CD14-positive monocyte (primary cell): ENCODE results near the gene RBFOX2. TPM values are rescaled to one million over a fixed set of nuclear protein-coding genes. Genes with fewer than 3 reads are reported as not detected.

Experiments used
- DNase-seq, 3 donors: peaks; one replicate each; pipeline ENCODE4 v3.0.0-alpha.2; 2011 to 2022
- H2AFZ ChIP-seq: 2 replicates; pipeline ENCODE4 v1.6.0; 2012; ENCODE audit warnings: mild to moderate bottlenecking, low read depth, low read length, inconsistent platforms; ENCODE audit not compliant: insufficient read depth, poor library complexity, severe bottlenecking
- H3K27ac ChIP-seq, 2 donors: 1 replicate in 1 of 2; 2 replicates in 1 of 2; pipeline ENCODE4 v1.5.1; 2012 to 2013; ENCODE audit warnings: low read length in 2 of 2, control low read depth in 1 of 2, inconsistent platforms in 1 of 2, low read depth in 1 of 2, mild to moderate bottlenecking in 1 of 2
- H3K27me3 ChIP-seq, 2 donors: one replicate each; pipeline versions ENCODE4 v1.6.0 to v1.6.1; 2011 to 2013; ENCODE audit warnings: low read length in 2 of 2; ENCODE audit not compliant: control insufficient read depth in 2 of 2, insufficient read depth in 2 of 2
- H3K36me3 ChIP-seq, 2 donors: replicated peaks in 1 of 2; 1 replicate in 1 of 2; 2 replicates in 1 of 2; pipeline versions ENCODE4 v1.5.1 to v1.6.1; 2012 to 2013; ENCODE audit warnings: low read length in 2 of 2, control low read depth in 1 of 2, inconsistent platforms in 1 of 2, mild to moderate bottlenecking in 1 of 2; ENCODE audit not compliant: insufficient read depth in 2 of 2, control insufficient read depth in 1 of 2
- H3K4me1 ChIP-seq, 2 donors: 1 replicate in 1 of 2; 2 replicates in 1 of 2; pipeline versions ENCODE4 v1.5.1 to v1.6.1; 2012 to 2013; ENCODE audit warnings: low read length in 2 of 2, control low read depth in 1 of 2, inconsistent platforms in 1 of 2, mild to moderate bottlenecking in 1 of 2, moderate library complexity in 1 of 2; ENCODE audit not compliant: insufficient read depth in 2 of 2, control insufficient read depth in 1 of 2
- H3K4me2 ChIP-seq: replicated peaks from 2 replicates; pipeline ENCODE3; 2012; ENCODE audit warnings: low read length, moderate library complexity, mild to moderate bottlenecking; ENCODE audit not compliant: poor library complexity, severe bottlenecking; ENCODE audit errors: extremely low read depth
- H3K4me3 ChIP-seq, 3 experiments: fragments of 200-600 bp in 1 of 3; sonication (generic) in 1 of 3; replicated peaks in 1 of 3; 1 replicate in 2 of 3; 2 replicates in 1 of 3; pipeline ENCODE4 v1.5.1; 2011 to 2013; ENCODE audit warnings: low read length in 3 of 3, mild to moderate bottlenecking in 3 of 3, control low read depth in 2 of 3, low read depth in 2 of 3, inconsistent platforms in 1 of 3, moderate library complexity in 1 of 3
- H3K79me2 ChIP-seq: 2 replicates; pipeline ENCODE4 v1.6.0; 2012; ENCODE audit warnings: mild to moderate bottlenecking, control low read depth, inconsistent platforms, low read length, moderate library complexity; ENCODE audit not compliant: insufficient read depth
- H3K9ac ChIP-seq: 2 replicates; pipeline ENCODE4 v1.6.0; 2017; ENCODE audit warnings: low read length, mild to moderate bottlenecking; ENCODE audit not compliant: insufficient read depth, poor library complexity, severe bottlenecking
- H3K9me3 ChIP-seq, 2 donors: replicated peaks in 1 of 2; 1 replicate in 1 of 2; 2 replicates in 1 of 2; pipeline versions ENCODE4 v1.5.1 to v1.6.1; 2012 to 2013; ENCODE audit warnings: low read length in 2 of 2, control low read depth in 1 of 2; ENCODE audit not compliant: control insufficient read depth in 1 of 2, insufficient read depth in 1 of 2
- H4K20me1 ChIP-seq: 2 replicates; pipeline ENCODE4 v1.6.0; 2012; ENCODE audit warnings: mild to moderate bottlenecking, low read length, control low read depth, moderate library complexity; ENCODE audit not compliant: insufficient read depth
- H3K27ac Mint-ChIP-seq, 7 donors: one replicate each; pipeline ENCODE4 v1.8.0; 2020; ENCODE audit warnings: mild to moderate bottlenecking in 7 of 7, mixed read lengths in 7 of 7, moderate library complexity in 6 of 7, inconsistent platforms in 2 of 7
- H3K27me3 Mint-ChIP-seq, 3 donors: one replicate each; pipeline ENCODE4 v1.8.0; 2021 to 2022; ENCODE audit warnings: low read depth in 3 of 3, mild to moderate bottlenecking in 3 of 3, mixed read lengths in 3 of 3, moderate library complexity in 3 of 3, inconsistent platforms in 1 of 3
- H3K36me3 Mint-ChIP-seq, 2 donors: one replicate each; pipeline ENCODE4 v1.8.0; 2020; ENCODE audit warnings: mixed read lengths in 2 of 2, inconsistent platforms in 1 of 2, mild to moderate bottlenecking in 1 of 2
- H3K4me1 Mint-ChIP-seq: one replicate; pipeline ENCODE4 v1.8.0; 2020; ENCODE audit warnings: mild to moderate bottlenecking, mixed read lengths
- H3K4me3 Mint-ChIP-seq, 2 donors: one replicate each; pipeline ENCODE4 v1.8.0; 2020; ENCODE audit warnings: mild to moderate bottlenecking in 2 of 2, mixed read lengths in 2 of 2, moderate library complexity in 1 of 2
- H3K9me3 Mint-ChIP-seq, 7 donors: one replicate each; pipeline ENCODE4 v1.8.0; 2020 to 2022; ENCODE audit warnings: mixed read lengths in 7 of 7, mild to moderate bottlenecking in 6 of 7, moderate library complexity in 6 of 7, inconsistent platforms in 2 of 7
- WGBS: methylation state at CpG from one replicate; pipeline ENCODE4 v1.1.5; 2013; ENCODE audit warnings: missing lambda C conversion rate; ENCODE audit not compliant: insufficient coverage; 5-methylcytosine and 5-hydroxymethylcytosine counted together
- intact Hi-C, 2 donors: fragments of 100-400 bp; cut with micrococcal nuclease; formaldehyde crosslinking; loops; one replicate each; pipeline versions ENCODE4 v1.15.0 to v1.15.1; 2023
- polyA plus RNA-seq, 3 donors: library from polyadenylated mRNA; depleted of rRNA in 1 of 3; unstranded in 2 of 3; stranded (reverse) in 1 of 3; fragments of 300-500 nt in 2 of 3; fragments of >200 nt in 1 of 3; fragmentation: Illumina TruSeq in 2 of 3; gene quantifications; 1 replicate in 2 of 3; 2 replicates in 1 of 3; pipeline ENCODE4 v1.2.3, GENCODE V29; 2012 to 2021
- TF ChIP-seq, protein P1 (sequence below): fragments of 200-600 bp; IDR thresholded peaks from one replicate; pipeline ENCODE4 v1.8.0; 2022; ENCODE audit warnings: antibody characterized with exemption, mild to moderate bottlenecking

RBFOX2 gene
- polyA plus RNA-seq, 3 donors = not detected

DNA sequence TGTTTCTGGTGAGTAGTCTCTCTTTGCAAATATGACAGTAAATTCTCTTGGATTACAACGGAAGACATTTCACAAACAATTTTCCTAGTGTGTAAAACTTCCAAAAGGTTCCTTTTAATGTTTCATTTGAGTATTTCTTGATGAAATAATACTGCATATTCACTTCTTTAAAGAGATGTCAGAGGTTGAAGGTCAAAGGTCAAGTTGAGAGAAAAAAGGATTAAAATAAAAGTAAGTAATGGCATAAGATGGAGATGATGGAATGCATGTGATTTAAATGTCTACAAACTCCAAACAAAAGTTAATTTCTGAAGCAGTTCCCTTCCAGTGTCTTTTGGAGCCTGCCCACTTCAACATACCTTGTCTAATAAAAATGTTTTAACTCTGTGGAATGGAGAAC, 270.2 kb downstream of the RBFOX2 start:
- intact Hi-C loops = no loop called here
- Histone ChIP-seq H3K9ac (no peak overlapping the region), H2AFZ (no peak overlapping the region), H3K36me3 (no peaks in the 10 kb centered on the region), H3K9me3 (no peaks in the 10 kb centered on the region), H4K20me1 (no peaks in the 10 kb centered on the region), H3K27ac (no peak overlapping the region), H3K4me3 (no peak overlapping the region), H3K4me2 (no peak overlapping the region), H3K4me1 (no peaks in the 10 kb centered on the region), H3K27me3 (no peaks in the 10 kb centered on the region), H3K79me2 (no peaks in the 10 kb centered on the region)
- Mint-ChIP-seq H3K27me3 (no peaks in the 10 kb centered on the region), H3K9me3 (no peaks in the 10 kb centered on the region), H3K27ac (no peak overlapping the region), H3K4me1 (no peaks in the 10 kb centered on the region), H3K4me3 (no peak overlapping the region), H3K36me3 (no peaks in the 10 kb centered on the region)
- TF ChIP-seq, protein P1, sequence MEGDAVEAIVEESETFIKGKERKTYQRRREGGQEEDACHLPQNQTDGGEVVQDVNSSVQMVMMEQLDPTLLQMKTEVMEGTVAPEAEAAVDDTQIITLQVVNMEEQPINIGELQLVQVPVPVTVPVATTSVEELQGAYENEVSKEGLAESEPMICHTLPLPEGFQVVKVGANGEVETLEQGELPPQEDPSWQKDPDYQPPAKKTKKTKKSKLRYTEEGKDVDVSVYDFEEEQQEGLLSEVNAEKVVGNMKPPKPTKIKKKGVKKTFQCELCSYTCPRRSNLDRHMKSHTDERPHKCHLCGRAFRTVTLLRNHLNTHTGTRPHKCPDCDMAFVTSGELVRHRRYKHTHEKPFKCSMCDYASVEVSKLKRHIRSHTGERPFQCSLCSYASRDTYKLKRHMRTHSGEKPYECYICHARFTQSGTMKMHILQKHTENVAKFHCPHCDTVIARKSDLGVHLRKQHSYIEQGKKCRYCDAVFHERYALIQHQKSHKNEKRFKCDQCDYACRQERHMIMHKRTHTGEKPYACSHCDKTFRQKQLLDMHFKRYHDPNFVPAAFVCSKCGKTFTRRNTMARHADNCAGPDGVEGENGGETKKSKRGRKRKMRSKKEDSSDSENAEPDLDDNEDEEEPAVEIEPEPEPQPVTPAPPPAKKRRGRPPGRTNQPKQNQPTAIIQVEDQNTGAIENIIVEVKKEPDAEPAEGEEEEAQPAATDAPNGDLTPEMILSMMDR = no peak
- no peak for DNase-seq
- no CpG with 5 or more reads among the region's 1 CpG for WGBS

DNA sequence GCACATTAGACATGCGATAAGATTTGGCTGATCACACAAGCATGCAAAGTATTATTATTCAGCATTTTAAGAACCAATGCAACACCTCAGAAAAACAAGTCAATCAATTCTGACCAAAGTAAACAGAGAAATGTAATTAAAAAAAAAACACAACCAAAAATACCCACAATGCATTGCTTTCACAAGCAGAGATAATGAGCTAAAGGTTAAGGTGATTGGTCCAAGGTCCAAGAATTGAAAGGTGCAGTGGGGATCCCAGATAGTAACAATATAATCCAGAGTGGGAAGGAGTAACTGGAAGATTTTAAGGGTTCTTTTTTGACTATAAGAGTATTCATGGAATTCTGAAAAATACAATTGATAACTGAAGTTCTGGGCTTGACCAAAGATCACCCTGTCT, 271.9 kb downstream of the RBFOX2 start:
- Mint-ChIP-seq H3K4me3 (no peak overlapping the region), H3K4me1 (peaks cover 10% of the 10 kb centered on the region), H3K9me3 (no peaks in the 10 kb centered on the region), H3K27ac (no peak overlapping the region), H3K27me3 (no peaks in the 10 kb centered on the region), H3K36me3 (no peaks in the 10 kb centered on the region)
- Histone ChIP-seq H3K4me1 (peaks cover 4 to 6% of the 10 kb centered on the region in 2 donors), H3K9me3 (no peaks in the 10 kb centered on the region), H3K27me3 (no peaks in the 10 kb centered on the region), H3K27ac (no peak overlapping the region), H3K4me2 (no peak overlapping the region), H3K79me2 (no peaks in the 10 kb centered on the region), H4K20me1 (no peaks in the 10 kb centered on the region), H3K4me3 (no peak overlapping the region), H2AFZ (no peak overlapping the region), H3K9ac (no peak overlapping the region), H3K36me3 (no peaks in the 10 kb centered on the region)
- TF ChIP-seq, protein P1 = no peak
- no peak for DNase-seq
- no CpG with 5 or more reads among the region's 1 CpG for WGBS
- intact Hi-C loops = no loop called here
